Adipocyte (in vitro differentiated cells): Measurements from ENCODE around the gene ATOH8.
A peak's percentile ranks its signal among the peaks of the same experiment; 100 is the strongest.

Experiments used
- DNase-seq: peaks from one replicate; pipeline ENCODE4 v3.0.0-alpha.2; 2015; ENCODE audit warnings: low read depth
- H3K27me3 ChIP-seq: replicated peaks from 2 replicates; pipeline ENCODE4 v1.7.0; 2013; ENCODE audit warnings: mild to moderate bottlenecking, low read length, moderate library complexity; ENCODE audit not compliant: control insufficient read depth, insufficient read depth
- H3K36me3 ChIP-seq: 2 replicates; pipeline ENCODE4 v1.7.0; 2013; ENCODE audit warnings: low read length, mild to moderate bottlenecking, moderate library complexity; ENCODE audit not compliant: control insufficient read depth, insufficient read depth, severe bottlenecking
- H3K4me1 ChIP-seq: 2 replicates; pipeline ENCODE4 v1.7.0; 2013; ENCODE audit warnings: mild to moderate bottlenecking, low read length, moderate library complexity; ENCODE audit not compliant: control insufficient read depth, insufficient read depth
- H3K4me3 ChIP-seq: 2 replicates; pipeline ENCODE4 v1.7.0; 2013; ENCODE audit warnings: mild to moderate bottlenecking, low read length, moderate library complexity
- H3K9ac ChIP-seq: 2 replicates; pipeline ENCODE4 v1.7.0; 2013; ENCODE audit warnings: mild to moderate bottlenecking, low read length, moderate library complexity
- H3K9me3 ChIP-seq: 2 replicates; pipeline ENCODE4 v1.7.0; 2013; ENCODE audit warnings: mild to moderate bottlenecking, low read length, moderate library complexity; ENCODE audit not compliant: control insufficient read depth

Gene ATOH8

DNA sequence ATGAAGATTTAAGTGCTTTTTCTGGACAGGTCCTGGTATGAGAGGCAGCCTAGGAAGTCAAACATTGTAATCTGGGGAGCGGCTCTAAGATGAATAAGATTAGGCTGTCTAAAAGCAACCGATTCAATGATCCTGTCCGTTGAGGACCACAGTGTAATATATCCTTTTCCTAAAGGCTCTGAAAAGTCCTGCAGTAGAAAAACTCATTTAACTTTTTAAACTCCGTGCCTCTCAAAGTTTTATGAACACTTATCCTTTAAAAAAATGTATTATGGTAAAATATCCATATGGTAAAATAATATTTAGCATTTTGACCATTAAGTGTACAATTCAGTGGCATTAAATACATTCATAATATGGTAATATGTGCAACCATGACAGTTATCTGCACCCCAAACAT lies 39.8 kb downstream of the ATOH8 start:
- DNase-seq, result no peak
- no peak overlapping the region for H3K4me3 ChIP-seq
- no peak overlapping the region for H3K9ac ChIP-seq
- H3K27me3 ChIP-seq, result no peaks in the 10 kb centered on the region
- H3K9me3 ChIP-seq, result no peaks in the 10 kb centered on the region
- peaks cover 7% of the 10 kb centered on the region for H3K36me3 ChIP-seq
- H3K4me1 ChIP-seq, result peaks cover 59% of the 10 kb centered on the region

DNA sequence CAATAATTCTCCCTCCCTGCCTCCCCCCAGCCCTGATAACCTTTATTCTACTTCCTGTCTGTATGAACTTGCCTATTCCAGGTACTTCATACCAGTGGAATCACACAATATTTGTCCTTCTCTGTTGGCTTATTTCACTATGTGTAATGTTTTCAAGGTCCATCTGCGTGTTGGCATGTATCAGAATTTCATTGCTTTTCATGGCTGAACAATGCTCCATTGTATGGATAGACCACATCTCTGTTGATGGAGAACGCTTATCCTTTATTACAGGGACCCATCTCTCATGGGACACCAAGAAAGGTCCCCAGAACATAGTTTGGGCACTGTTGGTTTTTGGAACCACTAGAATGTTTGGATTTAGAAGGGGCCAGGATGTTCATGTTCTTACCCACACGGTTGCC lies 40.2 kb downstream of the ATOH8 start:
- Histone ChIP-seq H3K36me3 (peaks cover 2% of the 10 kb centered on the region), H3K27me3 (no peaks in the 10 kb centered on the region), H3K4me1 (peaks cover 59% of the 10 kb centered on the region), H3K4me3 (no peak overlapping the region), H3K9ac (no peak overlapping the region), H3K9me3 (no peaks in the 10 kb centered on the region)
- DNase-seq, result no peak

DNA sequence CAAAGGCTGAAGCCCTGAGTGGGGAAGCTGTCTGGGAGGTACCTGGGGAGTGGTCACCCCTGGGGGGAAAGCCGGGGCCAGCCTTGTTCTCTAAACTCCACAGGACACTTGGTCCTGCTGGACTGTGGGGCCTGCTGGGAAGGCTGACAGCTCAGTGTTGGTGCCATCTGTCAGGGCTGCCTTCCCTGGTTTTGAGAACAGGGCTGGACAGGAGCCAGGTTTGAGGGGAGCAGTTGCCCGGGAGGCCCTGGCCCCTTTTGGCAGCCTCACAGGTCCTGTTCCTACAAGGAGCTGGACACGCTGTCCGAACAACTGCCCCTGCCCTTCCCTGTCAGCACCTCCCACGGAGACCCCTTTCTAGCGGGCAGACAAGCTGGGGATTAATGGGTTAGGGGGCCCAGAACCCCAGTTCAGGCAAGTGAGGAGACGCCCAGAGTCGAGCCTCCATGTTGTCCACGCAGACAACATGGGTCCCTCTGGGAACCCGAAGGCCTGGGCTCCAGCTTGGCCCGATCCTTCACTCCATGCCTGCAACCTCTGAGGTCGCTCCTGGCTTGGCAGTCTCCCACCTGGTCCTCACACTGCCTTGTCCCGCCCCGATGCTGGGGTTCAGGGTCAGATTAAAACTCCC lies 40.8 kb downstream of the ATOH8 start:
- no peaks in the 10 kb centered on the region for H3K27me3 ChIP-seq
- no peak overlapping the region for H3K9ac ChIP-seq
- peaks cover 59% of the 10 kb centered on the region for H3K4me1 ChIP-seq
- H3K36me3 ChIP-seq, result no peaks in the 10 kb centered on the region
- H3K9me3 ChIP-seq, result no peaks in the 10 kb centered on the region
- DNase-seq, result no peak
- H3K4me3 ChIP-seq, result no peak overlapping the region

DNA sequence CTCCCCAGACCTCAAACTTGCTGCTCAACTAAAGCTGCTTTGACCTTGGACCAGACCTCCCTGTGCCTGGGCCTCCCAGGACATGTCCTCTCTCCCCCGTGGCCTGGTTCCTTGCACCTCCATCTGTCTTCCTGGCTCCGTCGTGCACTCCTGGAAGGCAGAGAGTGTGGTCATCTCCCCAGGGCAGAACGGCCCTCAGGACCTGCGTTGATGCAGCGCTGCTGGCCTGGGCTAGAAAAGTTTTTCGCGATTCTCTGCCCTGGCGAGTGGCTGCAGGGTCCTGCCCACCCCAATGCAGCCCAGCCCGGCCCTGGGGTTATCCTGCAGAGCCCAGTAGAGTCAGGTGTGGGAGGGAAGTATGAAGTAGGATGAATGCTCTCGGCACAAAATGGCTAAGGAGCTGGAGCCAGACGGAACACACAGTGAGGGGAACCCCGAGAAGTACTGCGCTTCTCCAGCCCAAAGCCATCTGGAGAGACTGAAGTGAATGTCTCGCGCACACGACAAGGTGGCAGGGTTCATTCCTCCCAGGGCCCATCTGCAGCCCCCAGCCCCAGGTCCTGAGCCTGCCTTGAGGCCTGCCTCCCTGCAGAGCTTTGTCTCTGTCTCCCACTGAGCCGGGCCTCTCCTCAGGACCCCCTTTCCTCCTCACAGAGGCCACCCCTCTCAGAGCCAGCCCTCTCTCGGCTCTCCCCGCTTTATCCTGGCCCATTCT lies 41.7 kb downstream of the ATOH8 start:
- no peak for DNase-seq
- H3K9ac ChIP-seq, result peak overlapping the region; percentile 59
- no peaks in the 10 kb centered on the region for H3K9me3 ChIP-seq
- no peaks in the 10 kb centered on the region for H3K27me3 ChIP-seq
- no peak overlapping the region for H3K4me3 ChIP-seq
- no peaks in the 10 kb centered on the region for H3K36me3 ChIP-seq
- peaks cover 59% of the 10 kb centered on the region for H3K4me1 ChIP-seq

DNA sequence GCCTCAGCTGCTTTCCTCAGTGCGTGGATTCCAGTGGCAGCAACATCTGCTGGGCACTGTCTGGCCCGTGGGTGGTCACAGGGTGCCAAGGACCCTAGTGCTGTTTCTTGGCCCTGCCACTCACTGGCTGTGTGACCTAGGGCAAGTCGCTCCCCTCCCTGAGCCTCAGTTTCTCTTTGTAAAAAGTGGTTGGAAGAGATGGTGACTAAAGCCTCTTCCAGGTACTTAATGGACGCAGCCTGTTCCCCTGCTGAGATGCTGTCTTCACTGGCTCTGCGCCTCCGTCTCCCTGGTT lies 42.2 kb downstream of the ATOH8 start:
- peaks cover 59% of the 10 kb centered on the region for H3K4me1 ChIP-seq
- no peaks in the 10 kb centered on the region for H3K9me3 ChIP-seq
- peak overlapping the region; percentile 59 for H3K9ac ChIP-seq
- no peaks in the 10 kb centered on the region for H3K36me3 ChIP-seq
- DNase-seq, result no peak
- no peaks in the 10 kb centered on the region for H3K27me3 ChIP-seq
- no peak overlapping the region for H3K4me3 ChIP-seq

DNA sequence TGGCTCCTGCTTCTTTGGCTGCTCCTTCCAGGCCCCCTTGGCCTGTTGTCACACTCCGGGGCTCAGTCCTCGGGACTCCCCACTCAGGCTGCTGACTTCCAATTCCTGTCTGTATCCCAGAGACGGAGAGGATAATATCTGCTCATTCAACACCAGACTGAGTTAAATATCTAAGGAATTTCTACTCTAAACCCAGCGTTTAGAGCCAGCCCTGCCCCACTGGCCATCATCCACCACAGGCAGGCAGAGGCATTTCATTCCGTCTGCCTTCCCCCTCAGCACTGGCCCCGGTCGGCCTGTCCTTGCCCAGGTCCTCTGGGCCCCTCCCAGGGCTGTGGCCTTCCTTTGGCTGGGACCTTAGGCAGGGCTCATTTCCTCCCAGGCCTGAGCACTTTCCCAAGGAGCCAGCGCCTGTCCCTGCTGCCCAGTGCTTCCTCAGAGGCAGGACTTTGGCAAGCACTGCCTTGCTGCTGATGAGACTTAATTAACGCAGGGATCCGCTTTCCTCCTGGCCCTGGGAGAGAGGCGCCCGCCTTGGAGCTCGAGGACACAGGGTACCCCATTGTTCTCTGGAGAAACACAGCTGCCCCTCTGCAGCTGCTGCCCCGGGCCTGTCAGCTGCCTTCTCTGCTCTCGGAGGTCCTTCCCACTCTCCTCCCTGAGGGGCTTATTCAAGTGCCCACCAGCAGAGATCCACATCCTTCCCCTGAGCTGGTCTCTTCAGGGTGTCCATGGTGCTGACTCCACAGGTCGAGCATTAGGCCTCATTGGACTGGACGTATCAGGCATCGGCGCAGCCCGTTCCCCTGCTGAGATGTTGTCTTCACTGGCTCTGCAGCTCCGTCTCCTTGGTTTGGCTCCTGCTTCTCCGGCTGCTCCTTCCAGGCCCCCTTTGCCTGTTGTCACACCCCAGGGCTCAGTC lies 42.8 kb downstream of the ATOH8 start:
- DNase-seq, result peak; percentile 63
- Histone ChIP-seq H3K36me3 (no peaks in the 10 kb centered on the region), H3K9me3 (no peaks in the 10 kb centered on the region), H3K4me1 (peaks cover 55% of the 10 kb centered on the region), H3K9ac (peak overlapping the region; percentile 59), H3K27me3 (no peaks in the 10 kb centered on the region), H3K4me3 (no peak overlapping the region)

DNA sequence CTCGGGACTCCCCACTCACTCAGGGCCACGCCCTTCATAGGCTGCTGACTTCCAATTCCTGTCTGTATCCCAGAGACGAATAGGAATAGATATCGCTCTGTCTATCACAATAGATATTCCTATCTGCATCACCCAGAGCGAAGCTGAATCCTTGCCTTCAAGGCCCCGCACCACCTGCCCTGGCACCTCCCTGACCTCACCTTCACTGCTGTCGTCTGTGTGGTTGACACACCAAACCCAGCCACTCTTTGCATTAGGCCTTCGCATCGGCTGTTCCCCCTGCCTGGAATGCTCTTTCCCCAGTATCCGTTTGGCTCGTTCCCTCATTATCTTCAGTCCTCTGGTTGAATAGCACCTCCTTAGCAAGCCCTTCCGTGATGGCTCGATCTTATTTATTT lies 43.5 kb downstream of the ATOH8 start:
- no peaks in the 10 kb centered on the region for H3K9me3 ChIP-seq
- H3K27me3 ChIP-seq, result no peaks in the 10 kb centered on the region
- DNase-seq, result no peak
- H3K4me3 ChIP-seq, result no peak overlapping the region
- H3K4me1 ChIP-seq, result peaks cover 48% of the 10 kb centered on the region
- no peaks in the 10 kb centered on the region for H3K36me3 ChIP-seq
- H3K9ac ChIP-seq, result no peak overlapping the region

DNA sequence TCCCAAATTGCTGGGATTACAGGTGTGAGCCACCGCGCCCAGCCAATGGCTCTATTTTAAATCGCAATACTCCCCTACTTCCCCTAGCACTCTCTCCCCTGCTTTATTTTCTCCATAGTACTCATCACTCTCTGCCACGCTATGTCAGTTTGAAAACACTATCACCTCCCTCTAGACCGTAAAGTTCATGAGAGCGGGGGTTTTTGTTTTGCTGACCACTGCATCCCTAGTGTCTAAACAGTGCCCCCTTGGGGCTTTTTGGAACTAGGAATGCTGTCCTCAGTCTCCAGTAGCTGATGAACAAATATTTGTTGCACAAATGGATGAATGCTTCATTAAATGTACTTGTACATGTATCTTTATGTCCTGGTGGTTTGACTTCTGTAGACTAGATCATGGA lies 44.1 kb downstream of the ATOH8 start:
- no peaks in the 10 kb centered on the region for H3K36me3 ChIP-seq
- peaks cover 42% of the 10 kb centered on the region for H3K4me1 ChIP-seq
- no peaks in the 10 kb centered on the region for H3K9me3 ChIP-seq
- no peak overlapping the region for H3K9ac ChIP-seq
- DNase-seq, result peak; percentile 66
- no peaks in the 10 kb centered on the region for H3K27me3 ChIP-seq
- no peak overlapping the region for H3K4me3 ChIP-seq

DNA sequence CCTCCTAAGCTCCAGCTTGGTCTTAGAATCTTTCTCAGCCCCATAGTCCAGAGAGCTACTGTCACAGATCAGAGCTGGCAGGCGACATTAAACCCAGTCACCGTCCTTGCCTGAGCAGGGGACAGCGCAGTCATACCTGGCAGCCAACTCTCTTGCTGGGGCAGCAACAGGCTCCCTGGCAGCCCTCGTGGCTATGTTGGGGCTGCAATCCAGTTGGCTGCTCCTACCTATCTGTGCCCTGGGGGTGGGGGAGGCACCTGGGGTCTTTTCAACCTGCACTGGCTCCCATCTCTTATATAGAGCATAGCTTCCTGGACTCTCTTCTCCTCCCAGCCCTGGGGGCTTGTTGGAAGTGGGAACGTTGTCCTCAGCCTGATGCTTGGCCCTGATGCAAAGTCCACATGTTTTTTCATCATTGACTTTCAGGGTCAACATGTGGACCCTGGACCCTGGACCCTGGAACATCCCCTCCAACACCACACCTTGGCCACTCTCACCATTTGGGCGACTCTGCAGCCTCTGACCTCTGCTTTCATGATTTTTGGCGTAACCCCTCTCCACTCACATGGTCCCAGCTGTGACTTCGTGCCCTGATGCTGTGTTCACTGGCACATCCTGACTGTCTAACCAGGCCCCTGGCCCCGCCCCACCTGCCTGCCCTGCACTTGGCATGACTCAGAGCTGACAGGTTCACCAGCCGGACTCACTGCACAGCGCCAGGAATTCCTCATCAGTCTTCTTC lies 45.6 kb downstream of the ATOH8 start:
- Histone ChIP-seq H3K36me3 (no peaks in the 10 kb centered on the region), H3K27me3 (peaks cover 2% of the 10 kb centered on the region), H3K9me3 (no peaks in the 10 kb centered on the region), H3K9ac (no peak overlapping the region), H3K4me1 (peaks cover 28% of the 10 kb centered on the region), H3K4me3 (no peak overlapping the region)
- no peak for DNase-seq

DNA sequence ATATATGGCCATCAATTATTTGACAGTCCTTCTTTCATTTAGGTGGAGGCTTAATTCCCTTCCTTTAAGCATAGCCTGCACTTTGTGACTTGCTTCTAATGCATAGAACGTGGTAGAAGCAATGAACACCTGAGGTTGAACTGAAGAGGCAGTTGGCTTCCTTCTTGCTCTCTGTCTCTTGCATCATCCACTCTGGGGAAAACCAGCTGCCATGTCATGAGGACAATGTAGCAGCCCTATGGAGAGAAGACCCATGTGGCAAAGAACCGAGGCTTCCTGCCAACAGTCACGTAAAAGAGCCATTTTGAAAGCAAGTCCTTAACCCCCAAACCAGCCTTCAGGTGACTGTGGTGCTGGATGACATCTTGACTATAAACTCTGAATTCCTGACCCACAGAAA lies 46.8 kb downstream of the ATOH8 start:
- Histone ChIP-seq H3K9ac (no peak overlapping the region), H3K27me3 (peaks cover 2% of the 10 kb centered on the region), H3K36me3 (no peaks in the 10 kb centered on the region), H3K9me3 (no peaks in the 10 kb centered on the region), H3K4me3 (no peak overlapping the region), H3K4me1 (peaks cover 27% of the 10 kb centered on the region)
- no peak for DNase-seq

DNA sequence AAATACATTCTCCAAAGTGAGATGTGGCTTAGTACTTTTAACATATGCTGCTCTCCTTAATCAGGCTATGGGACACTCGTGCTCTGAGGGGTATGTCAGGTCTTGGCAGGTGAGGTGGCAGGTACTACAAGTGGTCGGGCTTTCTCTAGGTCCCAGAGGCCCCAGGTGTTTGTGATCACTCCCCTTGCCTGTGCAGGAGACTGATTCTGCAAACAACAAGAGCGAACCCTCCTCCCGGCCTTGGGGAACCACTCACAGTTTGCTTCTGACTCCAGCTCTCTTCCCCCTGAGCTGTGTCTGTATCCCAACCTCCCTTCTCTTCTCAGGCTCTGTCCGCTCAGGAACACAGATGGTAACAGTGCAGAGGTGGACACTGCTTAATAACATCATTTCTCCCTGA lies 48.1 kb downstream of the ATOH8 start:
- Histone ChIP-seq H3K27me3 (peaks cover 2% of the 10 kb centered on the region), H3K9me3 (no peaks in the 10 kb centered on the region), H3K36me3 (no peaks in the 10 kb centered on the region), H3K9ac (no peak overlapping the region), H3K4me3 (no peak overlapping the region), H3K4me1 (peaks cover 18% of the 10 kb centered on the region)
- DNase-seq, result no peak
